ENCODE measurements around the gene AMN. TPM values are rescaled to one million over a fixed set of nuclear protein-coding genes. Genes with fewer than 3 reads are reported as not detected.

AMN gene
- total RNA-seq, 1 experiment from 2014 or later, result 5.6 TPM

GRCh38 chr14:102920998-102921304, 1.5 kb upstream of the AMN start:
- no peak overlapping the region for H3K27ac ChIP-seq (ENCODE audit: low read depth, low read length, poor library complexity, severe bottlenecking)
- intact Hi-C loops (cut with micrococcal nuclease; ENCODE audit: unreplicated experiment), result no loop called here
- TF ChIP-seq EZH2 (IDR thresholded peaks at IDR 0.05; ENCODE audit: borderline replicate concordance, low read depth, low read length, poor library complexity, severe bottlenecking) (no peak), CTCF (conservative IDR thresholded peaks at IDR 0.05; ENCODE audit: low read depth, low read length) (no peak)
- H3K36me3 ChIP-seq (ENCODE audit: insufficient read depth, low read length, poor library complexity, severe bottlenecking), result no peaks in the 10 kb centered on the region
- CTCF ChIA-PET, result interaction anchor here (0.7 kb wide), 1 partner anchor 102 kb away, joined by 6 read pairs; no protein-coding TSS in a partner anchor
- no peaks in the 10 kb centered on the region for H3K9me3 ChIP-seq (ENCODE audit: low read depth, low read length, poor library complexity, severe bottlenecking)
- no peaks in the 10 kb centered on the region for H3K4me1 ChIP-seq (ENCODE audit: insufficient read depth, low read length, poor library complexity, severe bottlenecking)
- BruUV-seq (replicated peaks), result no TSS peak
- H3K4me3 ChIP-seq (ENCODE audit: low read depth, low read length, poor library complexity, severe bottlenecking), result no peak overlapping the region
- no peak for DNase-seq (ENCODE audit: low spot score)
- POLR2A ChIA-PET (ENCODE audit: low non-redundant PET), result no interaction called here
- H3K27me3 ChIP-seq (replicated peaks; ENCODE audit: insufficient read depth, low read depth, low read length, poor library complexity), result peaks cover 11% of the 10 kb centered on the region

- H3K9me3 ChIP-seq (ENCODE audit: low read depth, low read length, poor library complexity, severe bottlenecking), result no peaks in the 10 kb centered on the region
- intact Hi-C loops (cut with micrococcal nuclease; ENCODE audit: unreplicated experiment), result no loop called here
- peak overlapping the region; percentile 34 for H3K4me3 ChIP-seq (ENCODE audit: low read depth, low read length, poor library complexity, severe bottlenecking)
- CTCF ChIA-PET, result no interaction called here
- POLR2A ChIA-PET (ENCODE audit: low non-redundant PET), result no interaction called here
- no peaks in the 10 kb centered on the region for H3K36me3 ChIP-seq (ENCODE audit: insufficient read depth, low read length, poor library complexity, severe bottlenecking)
- DNase-seq (ENCODE audit: low spot score), result no peak
- no TSS peak for BruUV-seq (replicated peaks)
- peaks cover 11% of the 10 kb centered on the region for H3K27me3 ChIP-seq (replicated peaks; ENCODE audit: insufficient read depth, low read depth, low read length, poor library complexity)
- H3K27ac ChIP-seq (ENCODE audit: low read depth, low read length, poor library complexity, severe bottlenecking), result no peak overlapping the region
- no peaks in the 10 kb centered on the region for H3K4me1 ChIP-seq (ENCODE audit: insufficient read depth, low read length, poor library complexity, severe bottlenecking)
- TF ChIP-seq CTCF (conservative IDR thresholded peaks at IDR 0.05; ENCODE audit: low read depth, low read length), result no peak
- no peak for TF ChIP-seq EZH2 (IDR thresholded peaks at IDR 0.05; ENCODE audit: borderline replicate concordance, low read depth, low read length, poor library complexity, severe bottlenecking)
These were observed 900 bp downstream of the AMN start for GRCh38 chr14:102923201-102923924.

GRCh38 chr14:102923925-102924486, 1.5 kb downstream of the AMN start:
- TF ChIP-seq EZH2 (IDR thresholded peaks at IDR 0.05; ENCODE audit: borderline replicate concordance, low read depth, low read length, poor library complexity, severe bottlenecking) (no peak), CTCF (conservative IDR thresholded peaks at IDR 0.05; ENCODE audit: low read depth, low read length) (no peak)
- no TSS peak for BruUV-seq (replicated peaks)
- Histone ChIP-seq H3K4me1 (ENCODE audit: insufficient read depth, low read length, poor library complexity, severe bottlenecking) (no peaks in the 10 kb centered on the region), H3K27ac (ENCODE audit: low read depth, low read length, poor library complexity, severe bottlenecking) (no peak overlapping the region), H3K9me3 (ENCODE audit: low read depth, low read length, poor library complexity, severe bottlenecking) (no peaks in the 10 kb centered on the region), H3K27me3 (replicated peaks; ENCODE audit: insufficient read depth, low read depth, low read length, poor library complexity) (peaks cover 11% of the 10 kb centered on the region), H3K36me3 (ENCODE audit: insufficient read depth, low read length, poor library complexity, severe bottlenecking) (no peaks in the 10 kb centered on the region), H3K4me3 (ENCODE audit: low read depth, low read length, poor library complexity, severe bottlenecking) (no peak overlapping the region)
- intact Hi-C loops (cut with micrococcal nuclease; ENCODE audit: unreplicated experiment), result no loop called here
- no peak for DNase-seq (ENCODE audit: low spot score)
- ChIA-PET POLR2A (ENCODE audit: low non-redundant PET) (no interaction called here), CTCF (no interaction called here)

Data from A673 (cell line).